Fibroblast of mammary gland (primary cell): ENCODE measurements around the gene SPATS2L.

ENCODE experiments used
- DNase-seq: peaks from one replicate; pipeline ENCODE4 v3.0.0-alpha.2; 2010; ENCODE audit warnings: low read depth
- H3K4me3 ChIP-seq: 2 replicates; pipeline ENCODE4 v1.5.1; 2011; ENCODE audit warnings: low read depth, mild to moderate bottlenecking, low read length, moderate library complexity; ENCODE audit not compliant: control insufficient read depth
- CTCF ChIP-seq: conservative IDR thresholded peaks from 2 replicates; pipeline ENCODE4 v1.5.1; 2011; ENCODE audit warnings: low read depth, low read length, inconsistent platforms; ENCODE audit not compliant: control insufficient read depth, insufficient read depth

Gene SPATS2L

GRCh38 chr2:200275295-200276013 is 31.0 kb upstream of the SPATS2L start:
- TF ChIP-seq CTCF = no peak
- H3K4me3 ChIP-seq = no peak overlapping the region
- no peak for DNase-seq

GRCh38 chr2:200276472-200276871 is 30.0 kb upstream of the SPATS2L start:
- no peak for DNase-seq
- H3K4me3 ChIP-seq = no peak overlapping the region
- no peak for TF ChIP-seq CTCF

GRCh38 chr2:200278694-200279316 is 27.7 kb upstream of the SPATS2L start:
- H3K4me3 ChIP-seq = no peak overlapping the region
- DNase-seq = no peak
- no peak for TF ChIP-seq CTCF

GRCh38 chr2:200279857-200280256 is 26.6 kb upstream of the SPATS2L start:
- no peak for TF ChIP-seq CTCF
- DNase-seq = no peak

GRCh38 chr2:200286578-200286977 is 19.9 kb upstream of the SPATS2L start:
- no peak for TF ChIP-seq CTCF
- no peak overlapping the region for H3K4me3 ChIP-seq

More at GRCh38 chr2:200279857-200280256, 26.6 kb upstream of the SPATS2L start:
- H3K4me3 ChIP-seq = no peak overlapping the region

GRCh38 chr2:200288670-200289429 is 17.6 kb upstream of the SPATS2L start:
- DNase-seq = peak; percentile 92
- no peak for TF ChIP-seq CTCF
- no peak overlapping the region for H3K4me3 ChIP-seq

More at GRCh38 chr2:200286578-200286977, 19.9 kb upstream of the SPATS2L start:
- DNase-seq = no peak
